Ammon's horn (tissue), 1 donor: ENCODE results near the gene AKR1C1.
"Not testable (repeated sequence)": the region's sequence is repeated elsewhere in the genome, so short reads cannot be mapped to it uniquely, and the experiment has no call there.

Experiments
- DNase-seq: peaks from one replicate; pipeline ENCODE4 v3.0.0-alpha.2; 2016; ENCODE audit warnings: low spot score

Gene AKR1C1

GRCh38 chr10:5018671-5019277, 55.6 kb downstream of the AKR1C1 start:
- DNase-seq: not testable (repeated sequence)

GRCh38 chr10:5019770-5020612, 56.8 kb downstream of the AKR1C1 start:
- not testable (repeated sequence) for DNase-seq

- DNase-seq: not testable (repeated sequence)
Observed at GRCh38 chr10:5021624-5022290, 58.5 kb downstream of the AKR1C1 start.

- no peak for DNase-seq
Observed at GRCh38 chr10:5023177-5023805, 60.1 kb downstream of the AKR1C1 start.

- not testable (repeated sequence) for DNase-seq
Observed at GRCh38 chr10:5025461-5025881, 62.3 kb downstream of the AKR1C1 start.

- no peak for DNase-seq
Observed at GRCh38 chr10:5030989-5031388, 67.8 kb downstream of the AKR1C1 start.

GRCh38 chr10:5031588-5031987, 68.4 kb downstream of the AKR1C1 start:
- DNase-seq: not testable (repeated sequence)

GRCh38 chr10:5032444-5032843, 69.2 kb downstream of the AKR1C1 start:
- DNase-seq: not testable (repeated sequence)
